K562 (cell line): ENCODE measurements around the gene MADCAM1. TPM values are rescaled to one million over a fixed set of nuclear protein-coding genes. Genes with fewer than 3 reads are reported as not detected.

ENCODE experiments used
- ELF1 ChIP-seq: fragments of 200-800 bp; sonication (Bioruptor generic); IDR thresholded peaks from 2 replicates; pipeline ENCODE4 v1.6.1; 2016; ENCODE audit warnings: missing genetic modification characterization, missing compliant biosample characterization
- GATAD2B ChIP-seq: fragments of 450-650 bp; IDR thresholded peaks from 2 replicates; pipeline ENCODE4 v1.6.1; 2017; ENCODE audit warnings: mild to moderate bottlenecking, borderline replicate concordance
- HDGF ChIP-seq: fragments of 450-650 bp; IDR thresholded peaks from 2 replicates; pipeline ENCODE4 v1.6.1; 2016
- MCM7 ChIP-seq, 2 experiments: fragments of 450-650 bp; IDR thresholded peaks; 2 replicates each; pipeline ENCODE4 v1.6.1; 2016 to 2018
- NCOR1 ChIP-seq: fragments of 450-650 bp; IDR thresholded peaks from 2 replicates; pipeline ENCODE4 v1.6.1; 2016; ENCODE audit warnings: mild to moderate bottlenecking, moderate library complexity
- NFIC ChIP-seq: fragments of 450-650 bp; IDR thresholded peaks from 2 replicates; pipeline ENCODE4 v1.6.1; 2017; ENCODE audit warnings: mild to moderate bottlenecking, inconsistent platforms
- NFYB ChIP-seq: IDR thresholded peaks from 2 replicates; pipeline ENCODE4 v1.6.1; 2011; ENCODE audit warnings: mild to moderate bottlenecking, moderate library complexity; ENCODE audit not compliant: insufficient read length; ENCODE audit errors: extremely low read depth
- RBM22 ChIP-seq: fragments of 200-400 bp; formaldehyde crosslinking; IDR thresholded peaks from 2 replicates; pipeline ENCODE4 v1.6.1; 2018; ENCODE audit warnings: low read length, low read depth; ENCODE audit not compliant: poor library complexity, severe bottlenecking
- REST ChIP-seq, 2 experiments: fragments of 450-650 bp; formaldehyde crosslinking in 1 of 2; IDR thresholded peaks; 2 replicates each; pipeline versions ENCODE4 v1.4.0 to v1.6.1; 2014 to 2020; ENCODE audit warnings: mild to moderate bottlenecking in 2 of 2, borderline replicate concordance in 1 of 2, low read depth in 1 of 2
- SMARCC2 ChIP-seq: fragments of 450-650 bp; IDR thresholded peaks from 2 replicates; pipeline ENCODE4 v1.6.1; 2017; ENCODE audit warnings: antibody characterized with exemption, moderate library complexity, mild to moderate bottlenecking, low read depth
- ZBED1 ChIP-seq: IDR thresholded peaks from 2 replicates; pipeline ENCODE4 v1.6.1; 2014
- ZFX ChIP-seq: sonication (generic); formaldehyde crosslinking; IDR thresholded peaks from 2 replicates; pipeline ENCODE4 v1.8.0; 2022; ENCODE audit warnings: mild to moderate bottlenecking, missing genetic modification reagents, moderate library complexity
- ZMIZ1 ChIP-seq, 2 experiments: fragments of 150-350 bp in 1 of 2; IDR thresholded peaks; 2 replicates each; pipeline ENCODE4 v1.6.1; 2012 to 2016; ENCODE audit warnings: low read depth in 2 of 2, low read length in 2 of 2, mild to moderate bottlenecking in 1 of 2, moderate library complexity in 1 of 2
- polyA plus RNA-seq, 8 experiments: library from polyadenylated mRNA; depleted of rRNA in 4 of 8; stranded (reverse) in 5 of 8; unstranded in 3 of 8; fragments of >200 nt; fragmentation: Nextera tagmentation in 2 of 8; fragmentation: Illumina TruSeq in 1 of 8; extraction: Ambion mirVana in 2 of 8; extraction: Trizol in 1 of 8; gene quantifications; 2 replicates each; pipeline versions ENCODE4 v1.2.1 to v1.2.3, GENCODE V29; 2011 to 2014; ENCODE audit warnings: inconsistent platforms in 1 of 8, missing spikeins in 1 of 8
- total RNA-seq, 7 experiments: library from RNA; depleted of rRNA in 6 of 7; stranded (reverse); fragments of >200 nt in 6 of 7; fragmentation: Illumina TruSeq in 2 of 7; extraction: Trizol in 2 of 7; gene quantifications; 2 replicates each; pipeline versions ENCODE4 v1.2.1 to v1.2.3, GENCODE V29; 2011 to 2021; ENCODE audit warnings: low replicate concordance in 1 of 7
- TF ChIP-seq, protein P1 (sequence below): fragments of 450-650 bp; formaldehyde crosslinking; IDR thresholded peaks from 2 replicates; pipeline ENCODE4 v1.4.0; 2020; ENCODE audit warnings: mild to moderate bottlenecking, moderate library complexity

MADCAM1 gene
- total and polyA plus RNA-seq, 9 of the 15 experiments (the other 6 are each of a cell fraction or from before 2014, with no cell fraction given), result 0.09 to 0.36 (median 0.09) TPM; not detected in 6

GRCh38 chr19:531009-531752 lies 34.9 kb downstream of the MADCAM1 start (continued):
- TF ChIP-seq RBM22 (no peak), REST (IDR thresholded peaks at IDR 0.05; ENCODE audit: borderline replicate concordance) (0 out of 2 replicates have a peak, but pooled peaks have one; percentile 7), REST (CRISPR knock-in tag; IDR thresholded peaks at IDR 0.05; ENCODE audit: low read depth) (0 out of 2 replicates have a peak, but pooled peaks have one; percentile 74), NFIC (peak; percentile 40; the same call in 1 of the 2 replicates), ELF1 (tag) (no peak), SMARCC2 (no peak), ZMIZ1 (IDR thresholded peaks at IDR 0.05; ENCODE audit: low read depth in 2 of 2, low read length in 2 of 2) (no peak), NCOR1 (no peak), MCM7 (IDR thresholded peaks at IDR 0.05) (no peak), ZBED1 (no peak), ZFX (CRISPR knock-in tag) (peak; percentile 79), HDGF (no peak), GATAD2B (peak; percentile 66; the same call in 1 of the 2 replicates), NFYB (no peak)
- TF ChIP-seq, protein P1, sequence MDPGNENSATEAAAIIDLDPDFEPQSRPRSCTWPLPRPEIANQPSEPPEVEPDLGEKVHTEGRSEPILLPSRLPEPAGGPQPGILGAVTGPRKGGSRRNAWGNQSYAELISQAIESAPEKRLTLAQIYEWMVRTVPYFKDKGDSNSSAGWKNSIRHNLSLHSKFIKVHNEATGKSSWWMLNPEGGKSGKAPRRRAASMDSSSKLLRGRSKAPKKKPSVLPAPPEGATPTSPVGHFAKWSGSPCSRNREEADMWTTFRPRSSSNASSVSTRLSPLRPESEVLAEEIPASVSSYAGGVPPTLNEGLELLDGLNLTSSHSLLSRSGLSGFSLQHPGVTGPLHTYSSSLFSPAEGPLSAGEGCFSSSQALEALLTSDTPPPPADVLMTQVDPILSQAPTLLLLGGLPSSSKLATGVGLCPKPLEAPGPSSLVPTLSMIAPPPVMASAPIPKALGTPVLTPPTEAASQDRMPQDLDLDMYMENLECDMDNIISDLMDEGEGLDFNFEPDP (CRISPR knock-in tag), result no peak
